Breast epithelium (tissue), 3 donors: ENCODE data around the gene RBBP9.

ENCODE experiments used
- POLR2A ChIP-seq: fragments of 450-650 bp; IDR thresholded peaks from one replicate; pipeline ENCODE4 v1.6.1; 2016; ENCODE audit warnings: antibody characterized with exemption, mild to moderate bottlenecking, moderate library complexity
- POLR2AphosphoS5 ChIP-seq, 3 donors: sonication (generic); formaldehyde crosslinking; IDR thresholded peaks; one replicate each; pipeline ENCODE4 v1.6.1; 2017; ENCODE audit warnings: antibody characterized with exemption in 3 of 3
- TF ChIP-seq, protein P1 (sequence below), 3 donors: fragments of 450-650 bp; IDR thresholded peaks; one replicate each; pipeline ENCODE4 v1.5.1; 2016 to 2017; ENCODE audit warnings: antibody characterized with exemption in 3 of 3, mild to moderate bottlenecking in 3 of 3, moderate library complexity in 3 of 3

GRCh38 chr20:18529041-18529440 is 32.0 kb upstream of the RBBP9 start:
- TF ChIP-seq, protein P1, sequence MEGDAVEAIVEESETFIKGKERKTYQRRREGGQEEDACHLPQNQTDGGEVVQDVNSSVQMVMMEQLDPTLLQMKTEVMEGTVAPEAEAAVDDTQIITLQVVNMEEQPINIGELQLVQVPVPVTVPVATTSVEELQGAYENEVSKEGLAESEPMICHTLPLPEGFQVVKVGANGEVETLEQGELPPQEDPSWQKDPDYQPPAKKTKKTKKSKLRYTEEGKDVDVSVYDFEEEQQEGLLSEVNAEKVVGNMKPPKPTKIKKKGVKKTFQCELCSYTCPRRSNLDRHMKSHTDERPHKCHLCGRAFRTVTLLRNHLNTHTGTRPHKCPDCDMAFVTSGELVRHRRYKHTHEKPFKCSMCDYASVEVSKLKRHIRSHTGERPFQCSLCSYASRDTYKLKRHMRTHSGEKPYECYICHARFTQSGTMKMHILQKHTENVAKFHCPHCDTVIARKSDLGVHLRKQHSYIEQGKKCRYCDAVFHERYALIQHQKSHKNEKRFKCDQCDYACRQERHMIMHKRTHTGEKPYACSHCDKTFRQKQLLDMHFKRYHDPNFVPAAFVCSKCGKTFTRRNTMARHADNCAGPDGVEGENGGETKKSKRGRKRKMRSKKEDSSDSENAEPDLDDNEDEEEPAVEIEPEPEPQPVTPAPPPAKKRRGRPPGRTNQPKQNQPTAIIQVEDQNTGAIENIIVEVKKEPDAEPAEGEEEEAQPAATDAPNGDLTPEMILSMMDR (IDR thresholded peaks at IDR 0.05): no peak
- TF ChIP-seq POLR2A (no peak), POLR2AphosphoS5 (IDR thresholded peaks at IDR 0.05) (no peak)
